ENCODE data around the gene CCDC175.

The CCDC175 gene

GRCh38 chr14:59541731-59542130 is 34.9 kb downstream of the CCDC175 start:
- Histone ChIP-seq H3K4me3 (ENCODE audit: low read depth in 1 of 2, low read length in 2 of 2) (no peak overlapping the region), H3K9me3 (ENCODE audit: insufficient read depth, low read length, severe bottlenecking) (no peaks in the 10 kb centered on the region), H3K27ac (ENCODE audit: low read length) (no peak overlapping the region), H3K4me1 (ENCODE audit: insufficient read depth, low read length) (no peaks in the 10 kb centered on the region), H3K4me2 (ENCODE audit: insufficient read depth, low read length) (no peak overlapping the region), H3K79me2 (ENCODE audit: insufficient read depth, low read length) (no peaks in the 10 kb centered on the region), H2AFZ (ENCODE audit: low read depth, low read length) (no peak overlapping the region), H4K20me1 (ENCODE audit: insufficient read depth, low read length) (no peaks in the 10 kb centered on the region), H3K9ac (ENCODE audit: low read depth, low read length) (no peak overlapping the region), H3K27me3 (ENCODE audit: insufficient read depth, low read length, poor library complexity) (peaks cover 2% of the 10 kb centered on the region), H3K36me3 (ENCODE audit: insufficient read depth, low read length) (no peaks in the 10 kb centered on the region)
- no peak for DNase-seq
- no peak for ATAC-seq (ENCODE audit: insufficient read depth, low read depth)
- no peak for TF ChIP-seq CTCF (IDR thresholded peaks at IDR 0.05; ENCODE audit: borderline replicate concordance, extremely low read depth, low read length, poor library complexity, severe bottlenecking)
- no peak for TF ChIP-seq EZH2 (IDR thresholded peaks at IDR 0.05; ENCODE audit: borderline replicate concordance, low read depth, low read length, severe bottlenecking)

- DNase-seq (no peak), ATAC-seq (ENCODE audit: insufficient read depth, low read depth) (no peak)
- no peaks in the 10 kb centered on the region for H3K9me3 ChIP-seq (ENCODE audit: insufficient read depth, low read length, severe bottlenecking)
- no peaks in the 10 kb centered on the region for H3K4me1 ChIP-seq (ENCODE audit: insufficient read depth, low read length)
- TF ChIP-seq EZH2 (IDR thresholded peaks at IDR 0.05; ENCODE audit: borderline replicate concordance, low read depth, low read length, severe bottlenecking) (no peak), CTCF (IDR thresholded peaks at IDR 0.05; ENCODE audit: borderline replicate concordance, extremely low read depth, low read length, poor library complexity, severe bottlenecking) (no peak)
- H3K27ac ChIP-seq (ENCODE audit: low read length): no peak overlapping the region
- no peaks in the 10 kb centered on the region for H3K79me2 ChIP-seq (ENCODE audit: insufficient read depth, low read length)
- no peak overlapping the region for H3K9ac ChIP-seq (ENCODE audit: low read depth, low read length)
- H3K36me3 ChIP-seq (ENCODE audit: insufficient read depth, low read length): no peaks in the 10 kb centered on the region
- peaks cover 2% of the 10 kb centered on the region for H3K27me3 ChIP-seq (ENCODE audit: insufficient read depth, low read length, poor library complexity)
- no peak overlapping the region for H3K4me3 ChIP-seq (ENCODE audit: low read depth in 1 of 2, low read length in 2 of 2)
- H3K4me2 ChIP-seq (ENCODE audit: insufficient read depth, low read length): no peak overlapping the region
- H2AFZ ChIP-seq (ENCODE audit: low read depth, low read length): no peak overlapping the region
- H4K20me1 ChIP-seq (ENCODE audit: insufficient read depth, low read length): no peaks in the 10 kb centered on the region
Measured at GRCh38 chr14:59540852-59541251, 35.8 kb downstream of the CCDC175 start.

DNA sequence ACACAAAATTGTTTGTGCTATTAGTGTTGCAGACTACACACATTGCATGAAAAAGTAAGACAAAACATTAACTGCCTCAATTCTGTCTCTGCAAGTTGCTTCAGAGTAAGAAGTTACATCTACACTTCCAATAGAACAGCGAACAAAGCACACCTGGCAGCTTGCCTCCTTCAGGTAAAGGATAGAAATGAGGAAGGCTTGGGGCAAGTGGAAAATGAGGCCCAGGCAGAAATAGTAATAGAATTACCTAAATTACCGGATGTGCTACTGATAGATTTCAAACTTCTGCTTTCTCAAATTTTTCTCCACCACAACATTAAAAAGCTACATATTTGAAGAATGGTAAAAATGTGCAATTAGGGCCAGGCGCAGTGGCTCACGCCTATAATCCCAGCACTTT is 37.7 kb downstream of the CCDC175 start:
- no peak for TF ChIP-seq CTCF (IDR thresholded peaks at IDR 0.05; ENCODE audit: borderline replicate concordance, extremely low read depth, low read length, poor library complexity, severe bottlenecking)
- TF ChIP-seq EZH2 (IDR thresholded peaks at IDR 0.05; ENCODE audit: borderline replicate concordance, low read depth, low read length, severe bottlenecking): no peak
- Histone ChIP-seq H3K4me1 (ENCODE audit: insufficient read depth, low read length) (no peaks in the 10 kb centered on the region), H3K9ac (ENCODE audit: low read depth, low read length) (no peak overlapping the region), H4K20me1 (ENCODE audit: insufficient read depth, low read length) (no peaks in the 10 kb centered on the region), H3K4me3 (ENCODE audit: low read depth in 1 of 2, low read length in 2 of 2) (no peak overlapping the region), H3K4me2 (ENCODE audit: insufficient read depth, low read length) (no peak overlapping the region), H3K36me3 (ENCODE audit: insufficient read depth, low read length) (no peaks in the 10 kb centered on the region), H3K27ac (ENCODE audit: low read length) (no peak overlapping the region), H3K9me3 (ENCODE audit: insufficient read depth, low read length, severe bottlenecking) (no peaks in the 10 kb centered on the region), H2AFZ (ENCODE audit: low read depth, low read length) (no peak overlapping the region), H3K79me2 (ENCODE audit: insufficient read depth, low read length) (no peaks in the 10 kb centered on the region), H3K27me3 (ENCODE audit: insufficient read depth, low read length, poor library complexity) (peaks cover 2% of the 10 kb centered on the region)
- no peak for DNase-seq
- ATAC-seq (ENCODE audit: insufficient read depth, low read depth): no peak

DNA sequence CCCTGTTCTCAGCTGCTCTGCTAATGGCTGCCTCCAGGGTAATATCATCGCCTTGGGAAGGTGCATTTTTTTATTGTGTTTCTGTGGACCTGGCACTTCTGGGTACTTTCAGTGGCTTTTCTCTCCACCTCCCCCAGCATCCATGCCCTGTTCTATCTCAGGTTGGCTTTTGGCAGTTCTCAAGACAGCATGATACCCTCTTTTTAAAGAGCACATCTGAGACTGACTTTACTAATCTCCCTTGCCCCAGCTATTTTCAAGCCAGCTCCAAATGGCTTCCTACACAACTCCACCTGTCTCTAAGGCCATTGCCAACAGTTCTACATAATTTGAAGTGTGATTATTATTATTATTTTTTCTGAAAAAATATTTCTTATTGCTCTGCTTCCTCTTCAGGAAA is 39.1 kb downstream of the CCDC175 start:
- no peaks in the 10 kb centered on the region for H4K20me1 ChIP-seq (ENCODE audit: insufficient read depth, low read length)
- no peaks in the 10 kb centered on the region for H3K36me3 ChIP-seq (ENCODE audit: insufficient read depth, low read length)
- TF ChIP-seq CTCF (IDR thresholded peaks at IDR 0.05; ENCODE audit: borderline replicate concordance, extremely low read depth, low read length, poor library complexity, severe bottlenecking) (no peak), EZH2 (IDR thresholded peaks at IDR 0.05; ENCODE audit: borderline replicate concordance, low read depth, low read length, severe bottlenecking) (no peak)
- H3K9me3 ChIP-seq (ENCODE audit: insufficient read depth, low read length, severe bottlenecking): no peaks in the 10 kb centered on the region
- H3K27me3 ChIP-seq (ENCODE audit: insufficient read depth, low read length, poor library complexity): peaks cover 2% of the 10 kb centered on the region
- H3K4me3 ChIP-seq (ENCODE audit: low read depth in 1 of 2, low read length in 2 of 2): no peak overlapping the region
- H3K4me1 ChIP-seq (ENCODE audit: insufficient read depth, low read length): no peaks in the 10 kb centered on the region
- ATAC-seq (ENCODE audit: insufficient read depth, low read depth) (no peak), DNase-seq (no peak)
- no peaks in the 10 kb centered on the region for H3K79me2 ChIP-seq (ENCODE audit: insufficient read depth, low read length)
- H3K27ac ChIP-seq (ENCODE audit: low read length): no peak overlapping the region
- no peak overlapping the region for H3K4me2 ChIP-seq (ENCODE audit: insufficient read depth, low read length)
- no peak overlapping the region for H3K9ac ChIP-seq (ENCODE audit: low read depth, low read length)
- no peak overlapping the region for H2AFZ ChIP-seq (ENCODE audit: low read depth, low read length)
